NCI-H1105 treated with DMSO at 0.1 percent for 48 hours (cell line): ENCODE results near the gene NAB1.

Experiments used
- DNase-seq: peaks from one replicate; lab custom pipeline; 2025; lab: John Stamatoyannopoulos, UW

Gene NAB1

DNA sequence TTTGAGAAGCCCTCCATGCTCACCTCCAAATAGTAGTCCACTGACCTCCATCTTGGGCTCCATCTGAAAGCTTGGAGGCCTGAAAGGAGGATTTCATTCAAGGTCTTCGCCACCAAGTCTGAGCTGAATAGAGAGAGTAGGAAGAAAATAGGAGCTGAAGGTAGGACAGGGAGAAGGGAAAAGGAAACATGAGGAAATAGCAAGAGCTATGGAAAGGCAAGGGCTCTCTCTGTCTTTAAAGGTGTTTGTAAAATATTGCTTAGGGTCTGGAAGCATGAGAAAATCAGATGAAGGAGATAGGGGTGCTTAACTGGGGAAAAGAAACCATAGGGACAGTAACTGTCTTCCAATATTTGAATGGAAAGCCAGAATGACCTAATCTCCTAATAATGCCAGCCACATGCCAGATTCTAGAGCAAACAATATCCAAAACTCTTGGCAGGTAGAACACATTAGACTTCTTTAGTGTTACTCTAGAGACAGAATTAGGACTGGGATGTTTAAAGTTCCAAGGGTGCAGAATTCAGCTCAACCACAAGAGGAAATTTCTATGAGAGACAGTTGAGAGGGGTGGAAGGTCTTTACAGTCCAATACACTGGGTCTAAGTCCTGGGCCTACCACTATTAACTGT, 67.4 kb downstream of the NAB1 start:
- no peak for DNase-seq

DNA sequence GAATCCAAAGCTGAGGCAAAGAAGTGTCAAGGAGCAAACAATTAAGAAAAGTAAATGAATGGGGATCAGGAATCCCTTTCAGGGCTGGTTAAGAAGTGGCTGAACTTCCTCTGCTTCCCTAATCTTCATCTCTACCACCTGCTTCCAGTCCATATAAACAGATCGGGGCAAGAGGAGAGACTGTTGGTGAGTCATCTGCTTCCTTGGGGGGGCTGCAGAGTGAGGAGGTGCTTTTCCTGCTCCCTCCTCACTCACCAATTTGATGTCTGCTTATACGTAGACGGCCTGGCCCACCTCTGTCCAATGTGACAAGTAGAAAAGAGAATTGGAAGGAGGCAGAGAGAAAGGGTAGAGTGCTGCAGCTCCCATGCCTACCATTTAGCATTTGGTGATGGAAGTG, 68.4 kb downstream of the NAB1 start:
- no peak for DNase-seq

DNA sequence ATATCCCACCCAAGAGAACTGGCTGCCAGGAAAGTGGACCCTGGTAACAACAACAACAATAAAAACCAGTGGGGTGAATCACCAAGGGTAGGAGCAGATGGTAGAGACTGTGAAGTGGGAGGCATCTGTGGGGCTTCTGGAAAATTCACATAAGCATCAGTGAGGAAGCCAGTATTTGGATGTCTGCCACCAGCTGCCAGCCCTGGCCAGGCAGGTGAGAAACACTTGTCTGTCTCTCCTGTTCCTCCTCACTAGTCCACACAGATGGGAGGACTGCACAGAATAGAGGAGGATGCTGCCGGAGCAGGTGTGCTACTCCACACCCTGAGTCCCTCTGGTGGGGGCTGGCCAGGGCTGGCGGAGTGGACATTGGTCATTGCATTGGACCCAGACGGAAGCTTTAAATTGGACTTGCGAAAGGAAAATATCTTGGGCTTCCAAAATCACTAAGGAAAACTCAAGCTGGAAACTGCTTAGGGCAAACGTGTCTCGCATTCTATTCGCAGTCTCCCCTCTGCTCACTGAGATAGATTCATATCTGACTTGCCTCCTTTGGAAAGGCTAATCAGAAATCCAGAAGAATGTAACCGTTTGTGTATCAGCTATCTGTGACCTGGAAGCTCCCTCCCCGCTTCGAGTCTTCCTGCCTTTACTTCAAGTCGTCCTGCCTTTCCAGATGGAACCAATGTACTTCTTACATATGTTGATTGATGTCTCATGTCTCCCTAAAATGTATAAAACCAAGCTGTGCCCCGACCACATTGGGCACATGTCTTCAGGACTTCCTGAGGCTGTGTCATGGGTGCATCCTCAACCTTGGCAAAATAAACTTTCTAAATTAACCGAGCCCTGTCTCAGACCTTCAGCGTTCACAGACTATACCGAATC, 69.1 kb downstream of the NAB1 start:
- peak; percentile 74 for DNase-seq

DNA sequence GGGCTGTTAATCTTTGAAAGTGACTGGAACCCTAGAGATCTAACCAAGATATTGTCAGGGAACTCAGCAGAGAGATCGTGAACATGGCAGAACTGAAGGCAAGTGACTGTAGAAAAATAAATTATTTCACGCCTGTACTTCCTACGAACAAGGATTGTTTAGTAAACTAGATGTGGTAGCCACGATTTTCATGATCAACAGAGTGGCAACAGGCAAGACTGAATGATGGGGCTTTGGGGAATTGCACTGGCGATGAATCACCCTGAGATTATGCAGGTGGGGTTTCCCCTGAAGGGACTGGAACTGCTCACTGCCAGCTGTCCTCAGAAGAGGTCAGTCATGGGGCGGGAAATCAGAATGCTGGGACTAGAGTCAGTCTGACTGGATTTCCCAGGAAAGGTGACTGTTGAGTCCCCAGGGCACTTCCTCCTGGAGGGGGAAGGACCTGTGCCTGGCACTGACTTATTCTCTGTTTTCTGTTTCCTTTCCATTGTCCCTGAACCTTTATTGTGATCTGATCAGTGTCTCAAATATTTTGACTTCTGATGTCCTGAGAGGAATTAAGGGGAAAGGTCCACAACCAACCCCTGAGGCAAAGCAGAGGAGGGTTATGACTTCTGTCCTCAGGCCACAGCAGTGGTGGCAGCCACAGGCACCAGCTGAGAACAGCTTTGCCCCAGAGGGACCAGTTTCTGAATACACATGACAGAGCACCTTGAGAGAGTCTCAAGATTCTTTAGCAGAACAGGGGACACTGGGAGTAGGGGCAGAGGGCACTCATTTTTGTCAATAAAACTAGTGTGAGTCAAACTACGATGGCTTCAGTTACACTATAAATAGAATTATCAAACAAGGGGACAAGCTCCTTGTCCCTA, 70.0 kb downstream of the NAB1 start:
- DNase-seq: no peak

DNA sequence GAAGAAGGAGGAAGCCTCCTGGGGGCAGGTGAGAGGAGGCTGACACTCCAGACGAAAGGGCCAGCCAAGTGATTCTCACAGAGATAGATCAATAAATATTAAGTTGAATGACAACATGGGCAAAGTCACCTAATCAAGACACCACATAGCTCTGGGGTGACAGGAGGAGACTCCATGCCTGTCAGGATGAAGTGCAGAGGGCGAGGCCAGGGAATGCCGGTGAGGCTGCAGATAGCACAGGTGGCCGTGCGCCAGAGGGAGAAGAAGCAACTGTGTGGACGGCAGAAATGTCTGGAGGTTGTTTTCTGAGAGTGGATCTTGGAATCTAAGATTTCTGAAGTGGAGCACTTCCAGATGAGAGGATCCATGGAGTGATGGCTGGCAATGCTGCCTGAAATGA, 71.4 kb downstream of the NAB1 start:
- no peak for DNase-seq

DNA sequence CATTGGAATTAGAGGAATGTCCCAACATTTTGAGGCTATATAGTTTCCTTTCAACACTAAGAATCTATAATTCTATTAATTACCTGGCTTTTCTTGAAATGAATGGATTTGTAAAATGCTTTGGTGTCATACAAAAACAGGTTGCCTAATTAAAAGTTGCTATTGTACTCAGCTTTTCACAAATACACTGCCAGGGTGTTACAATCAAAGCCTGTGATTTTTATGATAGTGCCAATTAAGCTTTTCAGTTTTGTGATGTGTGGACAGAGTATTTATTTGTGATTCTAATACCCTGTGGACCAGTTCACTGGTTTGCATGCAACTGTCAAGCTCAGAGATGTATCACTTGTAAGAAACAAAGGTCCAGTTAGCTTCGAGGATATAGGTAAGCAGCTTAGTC, 71.8 kb downstream of the NAB1 start:
- no peak for DNase-seq

DNA sequence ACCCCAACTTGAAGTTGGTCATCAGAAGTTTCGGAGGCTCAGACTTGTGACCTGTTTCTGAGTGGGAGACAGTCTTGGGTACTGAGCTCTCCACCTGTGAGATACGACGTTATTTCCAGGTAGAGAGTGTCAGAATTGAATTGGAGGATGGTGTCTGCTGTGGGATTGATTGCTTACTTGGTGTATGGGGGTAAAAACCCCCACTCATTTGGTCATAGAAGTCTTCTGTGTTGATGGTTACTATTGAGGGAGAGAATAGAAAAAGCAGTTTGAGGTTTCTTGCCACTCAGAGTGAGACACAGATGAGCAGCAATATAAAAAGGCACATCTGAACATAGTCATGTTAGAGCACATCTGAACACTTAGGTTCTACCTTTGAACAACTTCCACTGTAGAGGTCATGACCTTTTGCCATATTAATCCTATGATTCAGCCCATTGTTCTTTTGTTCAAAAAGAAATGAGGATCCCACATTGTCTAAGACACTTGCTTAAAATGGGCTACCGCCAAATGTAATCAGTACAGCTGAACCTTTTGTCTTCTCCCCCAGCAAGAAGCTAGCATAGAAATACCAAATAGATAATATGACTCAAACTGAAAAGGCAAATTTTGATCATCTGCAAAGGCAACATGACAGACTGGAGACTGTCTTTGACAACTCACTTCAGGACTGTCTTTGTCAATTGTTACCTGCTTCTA, 73.3 kb downstream of the NAB1 start:
- no peak for DNase-seq

DNA sequence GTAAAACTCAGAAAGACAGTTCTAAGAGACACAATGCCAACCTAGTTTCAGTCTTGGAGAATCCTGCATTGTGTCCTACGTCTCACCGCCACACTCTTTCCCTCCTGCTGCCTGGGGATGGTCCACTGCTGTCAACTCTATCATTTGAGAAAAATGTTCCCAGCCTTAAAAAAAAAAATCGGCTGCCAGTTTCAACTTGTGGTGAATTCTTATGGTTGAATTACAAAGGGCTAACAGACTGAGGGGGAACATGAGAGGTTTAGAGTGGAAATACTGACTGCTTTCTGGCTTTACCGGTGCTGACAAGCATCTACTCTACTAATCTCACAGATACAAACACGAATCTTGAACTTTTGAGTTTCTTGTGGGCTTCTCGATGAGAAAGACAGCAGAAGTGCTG, 74.0 kb downstream of the NAB1 start:
- DNase-seq: no peak

DNA sequence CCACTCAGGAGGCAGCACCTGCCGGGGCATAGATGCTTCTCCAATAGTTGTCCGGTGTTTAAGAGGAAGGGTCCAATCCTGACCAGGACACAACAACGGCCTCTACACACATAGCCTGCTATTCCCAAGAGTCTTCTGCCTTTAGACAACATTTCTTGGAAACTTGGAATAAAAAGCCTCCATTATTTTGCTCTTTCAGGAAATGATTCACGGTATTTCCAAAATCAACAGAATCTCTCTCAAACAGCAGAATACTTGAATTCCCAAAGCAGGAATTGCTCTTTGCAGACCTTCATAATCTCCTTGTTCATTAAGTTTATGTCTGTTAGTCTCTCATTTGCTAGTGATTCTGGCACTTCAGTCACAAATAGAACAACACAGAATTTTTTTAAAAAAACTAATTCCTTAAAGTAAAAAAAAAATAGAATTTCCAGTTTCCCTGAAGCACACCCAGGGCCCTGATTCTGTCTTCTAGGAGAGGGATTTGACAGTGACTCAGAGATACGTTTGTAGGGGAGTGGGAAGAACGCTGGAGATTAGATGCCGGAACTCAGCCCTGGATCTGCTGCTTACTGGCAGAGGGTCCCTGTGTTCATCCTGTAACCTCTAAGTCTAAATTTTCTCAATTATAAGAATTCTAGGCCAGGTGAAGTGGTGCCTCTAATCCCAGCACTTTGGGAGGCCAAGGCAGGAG, 74.7 kb downstream of the NAB1 start:
- DNase-seq: no peak

DNA sequence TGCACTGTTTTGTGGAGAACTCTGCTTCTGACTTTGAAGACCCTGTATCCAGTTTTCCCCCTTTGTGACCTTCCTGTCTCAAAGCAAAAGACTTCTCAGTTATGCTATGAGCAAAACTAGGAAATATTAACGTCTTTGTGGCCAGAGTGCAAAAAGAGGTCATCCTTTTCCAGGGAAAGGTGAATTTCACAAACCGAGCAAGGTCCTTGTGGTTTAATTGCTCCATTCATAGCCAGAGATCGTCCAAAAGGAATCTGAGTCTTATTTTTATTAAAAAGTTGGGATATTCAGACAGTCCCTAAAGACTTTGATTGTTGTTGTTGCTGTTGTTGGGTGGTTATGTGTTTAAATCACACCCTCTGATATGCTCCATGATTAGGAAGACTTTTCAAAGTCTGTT, 77.4 kb downstream of the NAB1 start:
- DNase-seq: no peak

DNA sequence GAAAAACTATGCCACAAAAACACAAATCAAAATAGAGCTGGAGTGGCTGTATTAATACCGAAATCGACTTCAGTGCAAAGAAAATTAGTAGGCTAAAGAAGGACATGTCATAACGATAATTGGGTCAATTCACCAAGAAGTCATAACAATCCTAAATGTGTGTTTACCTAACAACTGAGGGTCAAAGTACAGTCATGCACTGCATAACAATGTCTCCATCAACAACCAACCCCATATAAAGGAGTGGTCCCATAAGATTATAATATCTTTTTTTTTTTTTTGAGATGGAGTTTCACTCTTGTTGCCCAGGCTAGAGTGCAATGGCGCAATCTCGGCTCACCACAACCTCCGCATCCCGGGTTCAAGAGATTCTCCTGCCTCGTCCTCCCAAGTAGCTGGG, 87.5 kb downstream of the NAB1 start:
- no peak for DNase-seq

DNA sequence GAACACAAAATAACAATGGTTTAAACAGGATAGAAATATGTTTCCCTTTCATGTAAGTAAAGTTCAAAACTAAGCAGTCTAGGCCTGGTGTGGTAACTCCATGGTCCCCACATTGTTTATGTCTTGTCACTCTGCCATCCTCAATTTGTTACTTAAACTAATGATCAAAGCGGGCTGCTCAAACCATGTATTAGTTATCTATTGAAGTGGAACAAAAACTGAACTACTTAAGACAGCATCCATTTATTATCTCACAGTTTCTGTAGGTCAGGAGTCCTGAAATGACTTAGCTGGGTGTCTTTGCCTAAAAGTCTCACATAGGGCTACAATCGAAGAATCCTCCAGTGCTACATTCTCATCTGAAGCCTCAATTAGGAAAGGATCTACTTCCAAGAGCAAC, 91.6 kb downstream of the NAB1 start:
- DNase-seq: no peak
